Adrenal gland (tissue), 12 donors: ENCODE measurements around the gene GUK1. TPM values are rescaled to one million over a fixed set of nuclear protein-coding genes. Genes with fewer than 3 reads are reported as not detected.
A peak's percentile ranks its signal among the peaks of the same experiment; 100 is the strongest.
"Not testable (repeated sequence)": the region's sequence is repeated elsewhere in the genome, so short reads cannot be mapped to it uniquely, and the experiment has no call there.

Source experiments
- DNase-seq, 7 donors: peaks; one replicate each; pipeline ENCODE4 v3.0.0-alpha.2; 2019 to 2020
- H3K27ac ChIP-seq, 5 donors: fragments of 200-600 bp; sonication (generic) in 4 of 5; 1 replicate in 3 of 5; 2 replicates in 2 of 5; pipeline versions ENCODE4 v1.5.1 to v1.8.0; 2016 to 2020; ENCODE audit warnings: mild to moderate bottlenecking in 1 of 5
- H3K27me3 ChIP-seq: fragments of 200-600 bp; 2 replicates; pipeline ENCODE4 v1.8.0; 2021
- H3K36me3 ChIP-seq, 2 donors: fragments of 200-600 bp; replicated peaks in 1 of 2; 1 replicate in 1 of 2; 2 replicates in 1 of 2; pipeline versions ENCODE4 v1.5.1 to v1.8.0; 2018 to 2022
- H3K4me1 ChIP-seq, 2 donors: fragments of 200-600 bp; replicated peaks in 1 of 2; 1 replicate in 1 of 2; 2 replicates in 1 of 2; pipeline versions ENCODE4 v1.5.1 to v1.8.0; 2018 to 2021
- H3K4me3 ChIP-seq, 4 donors: fragments of 200-600 bp; sonication (generic) in 3 of 4; one replicate each; pipeline ENCODE4 v1.5.1; 2016 to 2018
- H3K9me3 ChIP-seq, 3 donors: fragments of 200-600 bp; sonication (generic) in 1 of 3; replicated peaks in 1 of 3; 1 replicate in 2 of 3; 2 replicates in 1 of 3; pipeline versions ENCODE4 v1.5.1 to v1.8.0; 2016 to 2021
- POLR2A ChIP-seq, 2 donors: fragments of 450-650 bp; IDR thresholded peaks; one replicate each; pipeline ENCODE4 v1.6.1; 2017; ENCODE audit warnings: antibody characterized with exemption in 2 of 2, mild to moderate bottlenecking in 2 of 2, moderate library complexity in 1 of 2
- WGBS, 4 donors: extraction: QIAGEN DNeasy Blood & Tissue Kit in 2 of 4; methylation state at CpG; one replicate each; pipeline versions ENCODE4 v1.1.5 to v1.1.7; 2013 to 2017; 5-methylcytosine and 5-hydroxymethylcytosine counted together
- intact Hi-C, 2 donors: fragments of 100-400 bp; cut with DNase I; formaldehyde crosslinking; loops; one replicate each; pipeline versions ENCODE4 v1.14.1 to v1.15.0; 2022 to 2023
- polyA plus RNA-seq, 3 donors: library from polyadenylated mRNA; stranded (reverse); fragments of 200-250 nt in 2 of 3; fragments of 350-450 nt in 1 of 3; fragmentation: Illumina TruSeq in 1 of 3; extraction: RNeasy Lipid Tissue Mini Kit (QIAGEN cat#74804) in 1 of 3; gene quantifications; one replicate each; pipeline ENCODE4 v1.2.3, GENCODE V29; 2013 to 2014
- total RNA-seq, 9 donors: library from RNA; depleted of rRNA in 4 of 9; stranded (reverse); fragments of >200 nt in 4 of 9; fragments of 120-200 nt in 1 of 9; fragmentation: NEBNext Ultra II Directional in 1 of 9; extraction: Animal tissue kit (Norgen Biotek cat#: 25700) in 1 of 9; gene quantifications; one replicate each; pipeline versions ENCODE4 v1.1.0 to v1.2.4, GENCODE V29; 2013 to 2023
- TF ChIP-seq, protein P1 (sequence below), 6 experiments: fragments of 450-650 bp in 4 of 6; fragments of 200-600 bp in 2 of 6; sonication (generic) in 1 of 6; IDR thresholded peaks; 1 replicate in 5 of 6; 2 replicates in 1 of 6; pipeline versions ENCODE4 v1.5.1 to v1.8.0; 2016 to 2021; ENCODE audit warnings: antibody characterized with exemption in 6 of 6, mild to moderate bottlenecking in 2 of 6, moderate library complexity in 1 of 6
- donor health status: healthy with polysubstance abuse.
- donor health status: Bipolar disorder and iron deficiency.
- donor health status: DM: yes; HTN: yes; CAD: no.
- donor health status: DM: no; HTN: no; CAD: no.
- donor health status: DM: no; HTN: no; CAD: no.
- donor health status: DM: yes; HTN: yes; CAD: no.

The GUK1 gene
- total and polyA plus RNA-seq, 12 donors, result 42.3 to 427 (median 236) TPM

- DNase-seq, result peak in 5 of 7 donors; percentile 29 to 61 (median 52)
- H3K36me3 ChIP-seq, result peaks cover 0 to 23% of the 10 kb centered on the region in 2 donors
- intact Hi-C loops, result no loop called here
- H3K9me3 ChIP-seq, result no peaks in the 10 kb centered on the region
- TF ChIP-seq, protein P1, sequence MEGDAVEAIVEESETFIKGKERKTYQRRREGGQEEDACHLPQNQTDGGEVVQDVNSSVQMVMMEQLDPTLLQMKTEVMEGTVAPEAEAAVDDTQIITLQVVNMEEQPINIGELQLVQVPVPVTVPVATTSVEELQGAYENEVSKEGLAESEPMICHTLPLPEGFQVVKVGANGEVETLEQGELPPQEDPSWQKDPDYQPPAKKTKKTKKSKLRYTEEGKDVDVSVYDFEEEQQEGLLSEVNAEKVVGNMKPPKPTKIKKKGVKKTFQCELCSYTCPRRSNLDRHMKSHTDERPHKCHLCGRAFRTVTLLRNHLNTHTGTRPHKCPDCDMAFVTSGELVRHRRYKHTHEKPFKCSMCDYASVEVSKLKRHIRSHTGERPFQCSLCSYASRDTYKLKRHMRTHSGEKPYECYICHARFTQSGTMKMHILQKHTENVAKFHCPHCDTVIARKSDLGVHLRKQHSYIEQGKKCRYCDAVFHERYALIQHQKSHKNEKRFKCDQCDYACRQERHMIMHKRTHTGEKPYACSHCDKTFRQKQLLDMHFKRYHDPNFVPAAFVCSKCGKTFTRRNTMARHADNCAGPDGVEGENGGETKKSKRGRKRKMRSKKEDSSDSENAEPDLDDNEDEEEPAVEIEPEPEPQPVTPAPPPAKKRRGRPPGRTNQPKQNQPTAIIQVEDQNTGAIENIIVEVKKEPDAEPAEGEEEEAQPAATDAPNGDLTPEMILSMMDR (IDR thresholded peaks at IDR 0.05), result no peak
- TF ChIP-seq POLR2A (IDR thresholded peaks at IDR 0.05), result no peak
- peaks cover 8 to 29% of the 10 kb centered on the region in 2 donors for H3K4me1 ChIP-seq
- WGBS, 4 donors, result 25 to 33% (median 30%) methylated on average over 15 of the region's 15 CpGs
- H3K4me3 ChIP-seq, result peak overlapping the region; percentile 67 to 100 (median 90)
- peak overlapping the region in 4 of 5 donors; percentile 81 to 94 (median 91) for H3K27ac ChIP-seq
- no peaks in the 10 kb centered on the region for H3K27me3 ChIP-seq
Measured at GRCh38 chr1:228109962-228110488, 30.1 kb upstream of the GUK1 start.

DNA sequence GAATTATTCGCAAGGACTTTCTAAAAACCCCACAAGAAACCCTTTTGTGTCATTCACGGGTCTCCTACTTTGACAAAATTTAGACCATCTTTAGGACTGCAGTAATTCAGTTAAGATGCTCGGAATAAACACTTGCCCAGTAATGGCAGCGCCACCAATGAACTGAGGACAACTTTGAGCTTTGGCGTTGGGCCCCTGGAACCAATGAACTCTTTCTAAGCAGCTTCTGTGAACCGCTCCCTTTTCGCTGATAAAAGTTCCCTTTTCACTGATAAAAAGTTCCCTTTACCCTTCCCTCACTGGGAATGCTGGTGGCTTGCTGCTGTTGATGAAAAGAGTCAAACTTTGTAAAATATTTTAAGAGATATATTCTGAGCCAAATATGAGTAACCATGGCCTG lies 29.5 kb upstream of the GUK1 start:
- no peaks in the 10 kb centered on the region for H3K27me3 ChIP-seq
- H3K9me3 ChIP-seq, result no peaks in the 10 kb centered on the region
- WGBS, 4 donors, result 84 to 94% (median 91%) methylated on average over 7 of the region's 7 CpGs
- H3K4me1 ChIP-seq, result peaks cover 8 to 32% of the 10 kb centered on the region in 2 donors
- peak overlapping the region in 1 of 4 donors; percentile 84 for H3K4me3 ChIP-seq
- TF ChIP-seq POLR2A (IDR thresholded peaks at IDR 0.05), result no peak
- TF ChIP-seq, protein P1 (IDR thresholded peaks at IDR 0.05), result no peak
- H3K27ac ChIP-seq, result peak overlapping the region in 2 of 5 donors; percentile 92 to 94
- peaks cover 0 to 22% of the 10 kb centered on the region in 2 donors for H3K36me3 ChIP-seq
- intact Hi-C loops, result no loop called here
- no peak for DNase-seq

- H3K27me3 ChIP-seq, DNase-seq, H3K9me3 ChIP-seq, H3K27ac ChIP-seq, intact Hi-C loops, H3K4me3 ChIP-seq: not testable (repeated sequence)
- peaks cover 0 to 14% of the 10 kb centered on the region in 2 donors for H3K36me3 ChIP-seq
- 87 to 96% (median 95%) methylated on average over 6 of the region's 6 CpGs for WGBS, 4 donors
- peaks cover 8 to 32% of the 10 kb centered on the region in 2 donors for H3K4me1 ChIP-seq
Measured at GRCh38 chr1:228111315-228111714, 28.8 kb upstream of the GUK1 start.

GRCh38 chr1:228112167-228112566 lies 27.9 kb upstream of the GUK1 start:
- Histone ChIP-seq H3K27me3 (no peaks in the 10 kb centered on the region), H3K4me3 (no peak overlapping the region), H3K9me3 (no peaks in the 10 kb centered on the region), H3K36me3 (peaks cover 0 to 6% of the 10 kb centered on the region in 2 donors), H3K4me1 (peaks cover 8 to 32% of the 10 kb centered on the region in 2 donors), H3K27ac (no peak overlapping the region)
- DNase-seq, result no peak
- intact Hi-C loops, result no loop called here
- no peak for TF ChIP-seq POLR2A (IDR thresholded peaks at IDR 0.05)
- TF ChIP-seq, protein P1 (IDR thresholded peaks at IDR 0.05), result no peak
- WGBS, 4 donors, result 90 to 92% (median 92%) methylated on average over 7 of the region's 7 CpGs

DNA sequence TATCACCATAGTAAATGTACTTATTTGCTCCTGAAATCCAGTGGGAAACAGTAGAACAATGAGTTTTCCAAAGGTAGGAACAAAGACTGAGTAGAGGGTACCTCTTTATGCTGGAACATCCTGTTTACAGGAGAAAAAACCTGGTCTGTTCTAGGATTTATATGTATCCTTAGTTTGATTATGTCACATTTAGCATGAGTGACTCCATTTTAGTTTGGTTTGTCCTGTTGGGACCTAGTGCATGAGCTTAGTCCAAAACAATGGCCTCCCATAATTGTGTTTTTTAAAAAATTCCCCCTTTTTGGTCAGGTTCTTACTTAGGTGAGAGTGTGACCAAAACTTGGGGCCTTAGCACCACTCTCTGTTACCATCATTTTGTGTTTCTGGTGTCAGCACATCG lies 27.5 kb upstream of the GUK1 start:
- Histone ChIP-seq H3K27me3 (no peaks in the 10 kb centered on the region), H3K9me3 (no peaks in the 10 kb centered on the region), H3K4me1 (peaks cover 8 to 30% of the 10 kb centered on the region in 2 donors), H3K4me3 (no peak overlapping the region), H3K27ac (no peak overlapping the region), H3K36me3 (peaks cover 0 to 1% of the 10 kb centered on the region in 2 donors)
- no peak for TF ChIP-seq POLR2A (IDR thresholded peaks at IDR 0.05)
- TF ChIP-seq, protein P1 (IDR thresholded peaks at IDR 0.05), result no peak
- 90 to 95% (median 92%) methylated on average over 1 of the region's 1 CpG for WGBS, 4 donors
- intact Hi-C loops, result no loop called here
- DNase-seq, result no peak
